HG03039 (cell line): ENCODE results near the gene BLOC1S4.

ENCODE experiments used
- ATAC-seq: cut with Tn5 transposase; IDR thresholded peaks from one replicate; pipeline ENCODE4 v1.9.1; 2021; ENCODE audit warnings: mild to moderate bottlenecking, moderate library complexity; ENCODE audit not compliant: unreplicated experiment

BLOC1S4 gene

DNA sequence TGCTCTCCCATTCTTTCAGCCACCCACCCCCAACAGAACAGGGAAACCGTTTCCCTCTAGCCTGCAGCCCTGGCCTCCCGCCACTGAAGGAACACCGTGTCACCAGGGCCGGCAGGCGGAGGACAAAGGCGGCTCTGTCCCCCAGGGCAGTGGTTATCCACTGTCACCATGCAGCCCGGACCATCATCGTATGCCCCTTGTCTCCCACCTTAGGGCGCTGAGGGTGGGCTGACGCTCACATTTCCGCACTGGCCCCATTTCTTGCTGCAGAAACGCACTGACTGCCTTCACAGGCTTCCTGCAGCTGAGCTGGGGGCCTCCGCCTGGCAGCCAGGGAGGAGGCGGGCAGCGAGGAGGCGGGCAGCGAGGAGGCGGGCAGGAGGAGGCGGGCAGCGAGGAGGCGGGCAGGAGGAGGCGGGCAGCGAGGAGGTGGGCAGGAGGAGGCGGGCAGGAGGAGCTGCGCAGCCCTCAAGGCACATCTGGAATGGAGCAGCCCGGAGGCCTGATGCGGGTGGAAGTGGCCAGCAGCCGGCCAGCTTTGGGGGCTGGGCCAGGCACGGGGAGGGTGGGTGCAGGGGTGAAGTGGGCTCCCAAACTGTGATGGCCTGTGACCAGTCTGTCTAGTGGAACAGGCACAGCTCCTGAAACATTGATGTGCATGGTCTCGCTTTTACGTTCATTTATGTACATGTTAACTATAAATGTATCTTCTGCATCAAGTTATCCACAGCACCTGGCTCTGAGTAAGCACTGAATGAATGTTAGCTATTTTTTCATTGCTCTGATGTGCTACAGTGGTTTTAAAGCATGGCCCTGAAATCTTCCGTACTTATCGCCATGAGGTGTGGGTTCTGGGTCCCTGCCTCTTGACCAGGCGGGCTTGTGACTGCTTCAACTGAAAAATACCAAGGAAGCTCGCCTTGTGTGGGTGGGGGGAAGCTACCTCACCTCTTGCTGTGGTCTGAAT lies 46.0 kb downstream of the BLOC1S4 start:
- no peak for ATAC-seq

DNA sequence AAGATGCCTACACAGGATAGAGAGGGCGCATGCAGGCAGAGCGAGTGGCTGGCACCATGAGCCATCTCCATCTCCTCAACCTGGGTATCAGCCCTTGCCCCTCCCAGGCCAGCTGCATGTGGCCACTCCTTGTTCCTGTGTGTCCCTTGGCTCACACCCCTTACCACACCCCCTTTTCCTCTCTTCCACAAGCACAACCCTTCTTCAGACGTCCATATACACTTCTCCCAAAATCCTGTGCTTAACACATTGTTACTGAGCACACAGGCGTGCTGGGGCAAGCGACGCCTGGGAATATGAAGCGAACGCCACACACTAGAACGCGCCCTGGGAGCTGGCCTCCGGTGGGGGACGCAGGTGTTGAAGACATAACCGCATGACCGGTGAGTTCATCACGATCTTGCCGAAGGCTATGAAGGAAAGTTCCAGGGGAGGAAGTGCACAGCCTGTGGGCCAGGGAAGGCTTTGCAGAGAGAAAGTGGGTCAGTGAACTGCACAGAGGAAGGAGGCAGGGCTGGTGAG lies 47.4 kb downstream of the BLOC1S4 start:
- ATAC-seq: no peak

DNA sequence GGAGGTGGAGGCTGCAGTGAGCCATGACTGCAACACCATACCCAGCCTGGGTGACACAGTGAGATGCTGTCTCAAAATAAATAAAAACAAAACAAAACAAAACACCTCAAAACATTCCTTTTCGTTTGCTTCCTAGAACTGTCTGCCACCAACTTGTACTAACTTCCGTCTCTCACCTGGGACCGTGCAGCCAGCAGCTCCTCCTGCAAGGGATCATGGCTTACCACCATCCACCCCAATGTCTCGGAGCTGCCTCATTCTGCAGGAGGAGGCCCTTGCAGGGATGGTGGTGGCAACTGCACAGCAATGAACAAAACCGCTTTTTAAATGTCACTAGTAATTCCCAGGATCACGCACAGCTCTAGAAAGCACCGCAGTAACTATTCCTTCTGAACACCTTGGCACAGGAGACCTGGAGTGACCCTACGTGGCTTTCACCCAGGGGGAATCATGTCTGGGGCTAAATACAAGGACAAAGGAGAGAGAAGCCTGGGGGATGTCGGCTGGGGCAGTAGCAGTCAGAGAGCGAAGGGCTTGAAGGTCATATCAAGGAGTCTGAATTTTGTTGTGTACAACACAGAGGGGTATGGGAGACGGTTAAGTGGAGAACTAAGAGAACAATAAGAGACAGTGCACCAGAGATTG lies 49.1 kb downstream of the BLOC1S4 start:
- ATAC-seq: no peak

DNA sequence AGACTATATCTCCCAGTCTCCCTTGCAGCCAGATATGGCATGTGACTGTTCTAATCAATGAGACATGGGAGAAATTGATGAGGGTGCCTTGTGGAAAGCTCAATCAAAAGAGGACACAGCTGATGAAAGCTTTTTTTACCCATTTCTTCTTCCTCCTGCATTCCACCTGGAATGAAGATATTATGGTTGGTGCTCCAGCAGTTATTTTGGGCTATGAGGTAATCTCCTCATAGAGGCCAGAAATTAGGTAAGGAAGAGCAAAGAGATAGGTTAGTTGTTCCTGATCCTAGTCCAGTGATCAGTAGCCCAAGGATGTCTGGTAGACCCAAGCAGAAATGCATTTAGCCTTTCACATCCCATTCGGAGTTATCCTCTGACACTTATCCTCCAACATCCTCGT lies 49.7 kb downstream of the BLOC1S4 start:
- ATAC-seq: no peak
